GM18909 (cell line): Measurements from ENCODE around the gene RAMP3.
"Not testable (repeated sequence)": the region's sequence is repeated elsewhere in the genome, so short reads cannot be mapped to it uniquely, and the experiment has no call there.

Source experiments
- ATAC-seq: cut with Tn5 transposase; IDR thresholded peaks from one replicate; pipeline ENCODE4 v1.9.1; 2021; ENCODE audit warnings: mild to moderate bottlenecking; ENCODE audit not compliant: unreplicated experiment, poor library complexity

RAMP3 gene

GRCh38 chr7:45155357-45155900, 2.2 kb upstream of the RAMP3 start:
- no peak for ATAC-seq

GRCh38 chr7:45155941-45156340, 1.6 kb upstream of the RAMP3 start:
- no peak for ATAC-seq

- ATAC-seq, result no peak
Measured at GRCh38 chr7:45156516-45157272, 897 bp upstream of the RAMP3 start.

DNA sequence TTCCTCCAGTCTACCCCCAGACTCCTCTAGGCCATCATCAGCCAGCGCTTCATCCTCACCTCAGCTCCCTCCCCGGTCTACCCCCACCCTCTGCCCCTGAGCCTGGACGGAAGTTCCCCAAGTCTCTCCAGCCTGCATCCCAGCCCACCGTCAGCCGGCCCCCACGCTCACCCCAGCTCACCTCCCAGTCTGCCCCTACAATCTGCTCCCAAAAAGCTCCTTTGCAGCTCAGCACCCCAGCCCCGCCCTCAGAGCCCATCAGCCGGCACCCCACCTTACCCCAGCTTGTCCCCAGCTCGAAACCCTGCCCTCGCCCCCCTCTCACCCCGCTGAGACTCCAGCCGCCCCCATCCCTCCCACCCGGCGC, 322 bp upstream of the RAMP3 start:
- ATAC-seq, result no peak

GRCh38 chr7:45158471-45158870, 880 bp downstream of the RAMP3 start:
- ATAC-seq, result no peak

- ATAC-seq, result no peak
Measured at GRCh38 chr7:45159296-45159695, 1.7 kb downstream of the RAMP3 start.

- peak; percentile 53 for ATAC-seq
Measured at GRCh38 chr7:45160417-45160881, 2.9 kb downstream of the RAMP3 start.

DNA sequence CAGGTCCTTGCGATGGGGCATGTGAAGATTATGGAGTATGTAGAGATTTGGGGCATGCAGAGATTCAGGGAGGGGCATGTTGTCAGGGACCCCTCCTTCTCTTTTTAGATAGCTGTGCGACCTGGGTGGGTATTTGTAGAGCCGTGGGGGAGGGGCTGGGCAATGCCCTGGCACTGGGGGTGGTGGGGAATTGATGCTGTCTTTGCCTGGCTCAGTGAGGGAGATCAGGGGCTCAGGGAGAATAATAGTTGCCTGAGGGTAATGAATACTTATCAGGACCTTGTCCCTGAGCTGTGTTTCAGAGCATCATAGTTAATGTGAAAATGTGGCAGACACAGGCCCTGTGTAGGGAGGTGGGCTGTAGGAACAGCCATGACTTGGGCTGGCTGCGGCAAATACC, 3.5 kb downstream of the RAMP3 start:
- no peak for ATAC-seq

GRCh38 chr7:45161842-45162241, 4.3 kb downstream of the RAMP3 start:
- ATAC-seq, result no peak

GRCh38 chr7:45162311-45162845, 4.8 kb downstream of the RAMP3 start:
- ATAC-seq, result no peak

DNA sequence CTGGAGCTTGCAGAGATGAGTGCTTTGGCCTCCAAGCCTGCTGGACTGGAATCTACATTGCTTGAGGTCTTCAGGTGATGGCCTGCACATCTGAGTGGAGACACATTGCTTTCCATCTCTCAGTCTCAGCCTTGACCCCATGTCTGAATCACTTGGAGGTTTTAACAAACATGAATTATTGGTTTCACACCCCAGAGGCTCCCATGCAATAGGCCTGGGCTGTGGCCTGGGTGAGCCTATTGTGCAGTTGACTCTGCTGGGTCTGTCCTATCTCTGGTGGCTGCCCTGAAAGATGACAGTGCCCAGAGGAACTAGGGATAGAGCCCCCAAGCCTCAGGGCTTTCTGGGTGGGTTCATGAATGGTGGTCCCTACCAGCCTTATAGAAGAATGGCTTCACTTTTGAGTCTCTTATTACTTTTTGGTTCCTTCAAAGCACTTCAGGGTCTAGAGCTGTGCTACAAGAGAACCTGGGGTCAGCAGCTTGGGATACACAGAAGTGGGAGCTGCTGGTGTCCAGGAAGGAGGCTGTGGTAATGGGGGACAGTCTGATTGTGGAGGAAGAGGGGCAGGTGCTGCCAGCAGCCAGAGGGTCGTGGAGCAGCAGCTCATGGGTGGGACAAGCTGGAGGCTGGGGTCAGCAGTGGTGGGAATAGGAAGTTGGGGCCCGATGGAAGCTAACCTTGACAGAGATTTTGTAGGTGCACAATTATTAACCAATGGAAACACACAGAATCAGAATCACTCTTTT, 5.5 kb downstream of the RAMP3 start:
- ATAC-seq, result no peak

DNA sequence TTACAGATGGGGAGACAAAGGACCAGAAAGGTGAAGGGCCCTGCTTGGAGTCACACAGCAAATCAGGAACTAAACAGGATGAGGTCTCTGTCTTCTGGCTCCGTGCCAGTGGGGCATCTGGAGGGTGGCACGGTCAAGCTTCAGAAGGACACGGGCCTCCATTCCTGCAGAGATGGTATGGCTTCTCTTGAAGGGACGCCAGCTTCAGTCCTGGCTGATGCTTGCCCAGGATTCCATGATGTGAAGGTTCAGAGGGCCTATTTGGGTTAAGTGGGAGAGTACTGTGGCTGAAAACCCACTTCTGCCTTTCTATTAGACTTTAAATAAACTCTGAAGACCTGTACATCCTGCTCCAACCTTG, 6.1 kb downstream of the RAMP3 start:
- no peak for ATAC-seq

DNA sequence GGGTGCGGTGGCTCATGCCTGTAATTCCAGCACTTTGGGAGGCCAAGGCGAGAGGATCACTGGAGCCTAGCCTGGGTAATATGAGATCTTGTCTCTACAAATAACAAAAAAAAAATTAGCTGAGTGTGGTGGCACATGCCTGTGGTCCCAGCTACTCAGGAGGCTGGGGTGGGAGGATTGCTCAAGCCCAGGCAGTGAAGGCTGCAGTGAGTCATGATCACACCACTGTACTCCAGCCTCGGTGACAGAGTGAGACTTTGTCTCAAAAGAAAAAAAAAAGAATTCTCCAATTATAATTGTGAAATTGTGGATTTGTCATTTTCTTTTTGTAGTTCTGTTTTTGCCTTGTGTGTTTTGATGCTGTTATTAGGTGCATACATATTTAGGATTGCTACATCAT, 6.7 kb downstream of the RAMP3 start:
- not testable (repeated sequence) for ATAC-seq

DNA sequence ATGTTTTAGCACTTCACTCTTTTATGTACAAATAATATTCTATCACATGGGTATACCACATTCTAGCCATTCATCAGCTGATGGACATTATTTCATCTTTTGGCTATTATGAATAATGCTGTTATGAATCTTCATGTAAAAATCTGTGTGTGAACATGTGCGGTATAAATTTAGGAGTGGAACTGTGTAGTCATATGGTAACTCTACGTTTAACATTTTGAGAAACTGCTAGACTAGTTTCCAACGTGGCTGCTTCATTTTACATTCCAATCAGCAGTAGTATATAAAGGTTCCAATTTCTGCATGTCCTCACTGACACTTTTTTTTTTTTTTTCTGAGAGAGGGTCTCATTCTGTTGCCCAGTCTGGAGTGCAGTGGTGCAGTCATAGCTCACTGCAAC, 8.3 kb downstream of the RAMP3 start:
- ATAC-seq, result no peak

DNA sequence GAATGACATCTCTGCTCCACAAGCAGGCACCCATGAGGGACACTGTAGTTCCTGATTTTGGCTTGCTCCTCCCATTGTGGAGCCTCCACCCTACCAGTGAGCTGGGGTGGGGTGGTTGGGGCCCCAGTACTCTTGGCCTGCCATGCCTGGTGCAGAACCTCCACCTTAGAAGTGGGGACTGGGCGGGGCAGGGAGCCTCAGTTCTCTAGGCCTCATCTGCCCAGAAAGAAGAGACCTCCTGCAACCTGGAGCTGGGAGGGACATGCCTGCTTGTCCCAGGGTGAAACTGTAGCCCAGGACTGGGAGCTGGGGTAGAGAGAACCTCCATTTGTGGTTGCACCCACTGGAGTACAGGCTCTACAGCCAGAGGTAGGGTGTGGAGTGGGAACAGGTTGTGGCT, 14.4 kb downstream of the RAMP3 start:
- ATAC-seq, result no peak

GRCh38 chr7:45173596-45174327, 16.2 kb downstream of the RAMP3 start:
- no peak for ATAC-seq

DNA sequence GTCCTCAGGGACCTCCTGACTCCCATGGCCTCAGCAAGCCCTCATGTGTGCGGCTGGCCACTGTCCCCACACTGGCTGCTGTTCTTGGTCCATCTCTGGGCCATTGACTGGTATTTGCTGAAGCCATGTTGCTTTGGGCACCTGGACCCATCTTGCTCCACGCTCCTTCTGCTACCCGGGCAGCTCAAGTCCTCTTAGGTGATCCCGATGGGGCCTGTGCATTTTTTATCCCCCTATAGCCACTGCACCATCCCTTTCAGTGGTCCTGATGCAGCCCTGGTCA, 16.7 kb downstream of the RAMP3 start:
- ATAC-seq, result no peak

DNA sequence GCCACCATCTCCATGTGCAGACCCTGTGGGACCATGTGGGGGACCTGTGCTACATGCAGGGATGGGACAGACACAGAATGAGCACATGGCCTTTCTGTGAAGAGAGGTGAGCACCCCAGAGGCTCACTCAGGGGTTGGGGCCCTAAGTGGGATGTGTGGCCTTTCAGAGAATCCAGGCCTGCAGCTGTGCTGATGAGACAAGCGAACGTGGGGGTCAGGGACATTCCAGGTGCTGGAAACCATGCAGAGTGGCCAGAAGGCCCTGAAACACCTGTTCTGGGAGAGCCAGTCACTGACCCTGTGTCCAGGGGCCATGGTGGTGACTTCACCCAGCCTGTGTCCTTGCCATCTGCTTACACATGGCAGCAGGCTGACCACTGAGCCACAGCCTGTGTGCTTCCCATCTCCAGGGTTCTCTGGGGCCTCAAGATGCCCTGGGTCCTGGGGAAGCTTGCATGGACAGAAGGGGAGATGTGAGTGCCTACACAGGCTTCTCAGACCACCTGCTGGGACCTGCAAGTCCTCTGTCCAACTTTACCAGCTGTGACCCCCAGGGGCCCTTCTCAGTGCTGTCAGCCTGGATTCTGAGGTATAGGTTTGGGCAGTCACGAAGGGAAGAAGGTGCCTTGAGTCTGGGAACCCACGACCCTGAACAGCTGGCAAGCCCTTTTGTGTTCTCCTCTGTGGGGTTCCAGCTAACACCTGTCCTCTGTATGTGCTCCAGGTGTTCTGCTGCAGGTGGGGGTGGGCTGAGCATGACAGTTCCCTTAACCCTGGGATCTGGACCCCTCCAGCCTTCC, 17.6 kb downstream of the RAMP3 start:
- no peak for ATAC-seq

- no peak for ATAC-seq
Measured at GRCh38 chr7:45176091-45176490, 18.5 kb downstream of the RAMP3 start.
